GM18511 (cell line): ENCODE data around the gene ADAD1.

Experiments used
- ATAC-seq: cut with Tn5 transposase; IDR thresholded peaks from one replicate; pipeline ENCODE4 v1.9.1; 2021; ENCODE audit warnings: mild to moderate bottlenecking, moderate library complexity; ENCODE audit not compliant: unreplicated experiment

The ADAD1 gene

DNA sequence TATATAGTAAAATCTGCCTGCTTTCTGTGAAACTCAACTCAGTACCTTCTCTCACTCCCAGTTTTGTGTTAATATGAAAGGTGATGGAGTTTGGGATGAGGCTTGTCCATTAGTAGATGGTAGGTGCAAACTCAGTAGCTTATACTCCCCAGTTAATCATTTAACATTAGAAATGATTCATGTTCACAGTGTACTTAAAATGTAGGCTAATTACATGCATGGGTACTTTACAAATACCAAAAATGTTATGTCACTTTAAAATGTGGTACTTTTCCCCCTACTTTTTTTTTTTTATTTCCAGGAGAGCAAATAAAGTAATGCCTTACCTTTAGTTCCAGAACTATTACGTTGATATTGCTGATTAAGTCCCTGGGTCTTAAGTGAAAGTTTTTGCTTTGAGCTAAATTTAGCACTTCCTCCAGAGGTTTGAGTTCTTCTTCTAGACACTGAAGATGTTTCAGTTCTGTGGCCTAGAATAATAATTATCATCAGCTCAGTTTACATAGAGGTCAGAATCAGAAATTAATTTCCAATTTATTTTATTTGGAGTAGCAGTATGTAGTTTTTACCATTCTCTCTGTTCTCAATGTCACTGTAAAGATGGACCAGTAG, 74.7 kb downstream of the ADAD1 start:
- no peak for ATAC-seq

DNA sequence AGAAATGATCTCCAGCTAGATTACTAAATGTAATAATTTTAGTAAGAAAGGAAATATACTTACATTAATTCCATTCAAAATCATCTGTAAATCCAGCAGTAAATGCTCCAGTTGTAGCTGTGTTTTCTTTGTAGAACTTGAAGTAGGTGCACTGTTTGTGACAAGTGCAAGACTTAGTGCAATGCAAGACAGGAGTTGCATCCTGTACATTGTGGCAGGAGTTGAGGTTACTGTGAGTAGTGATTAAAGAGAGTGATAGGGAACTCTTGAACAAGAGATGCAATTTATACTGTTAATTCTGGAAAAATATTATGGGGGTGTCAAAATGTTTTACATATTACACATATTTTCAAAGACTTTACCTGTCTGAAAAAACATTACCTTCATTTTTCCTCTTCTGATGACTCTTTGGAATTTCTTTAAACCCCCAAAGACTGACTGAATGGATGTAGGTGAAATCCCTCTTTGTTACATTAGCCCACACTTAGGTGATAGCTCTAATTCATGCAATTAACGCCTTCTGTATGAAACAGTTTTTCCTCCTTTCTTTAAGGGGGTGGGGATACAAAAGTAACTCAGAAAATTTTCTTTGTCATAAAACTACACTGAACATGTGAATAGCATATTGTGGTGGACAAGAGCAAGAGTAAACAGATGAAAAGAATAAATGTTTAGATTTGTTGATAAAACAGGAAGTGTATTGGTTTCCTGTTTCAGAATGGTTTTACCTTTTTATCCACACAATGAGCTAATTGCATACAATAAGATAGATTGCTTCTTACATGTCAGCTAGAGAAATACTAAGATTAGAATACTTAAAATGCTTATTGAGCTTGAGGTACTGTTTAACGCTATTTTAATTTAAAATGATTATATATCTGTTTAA, 77.7 kb downstream of the ADAD1 start, which contains the start of gene IL2:
TSS of gene IL2 (minus strand) at position 495 of the 886 bp plus-strand sequence. CDS start at position 210, 285 bp downstream.
- no peak for ATAC-seq

DNA sequence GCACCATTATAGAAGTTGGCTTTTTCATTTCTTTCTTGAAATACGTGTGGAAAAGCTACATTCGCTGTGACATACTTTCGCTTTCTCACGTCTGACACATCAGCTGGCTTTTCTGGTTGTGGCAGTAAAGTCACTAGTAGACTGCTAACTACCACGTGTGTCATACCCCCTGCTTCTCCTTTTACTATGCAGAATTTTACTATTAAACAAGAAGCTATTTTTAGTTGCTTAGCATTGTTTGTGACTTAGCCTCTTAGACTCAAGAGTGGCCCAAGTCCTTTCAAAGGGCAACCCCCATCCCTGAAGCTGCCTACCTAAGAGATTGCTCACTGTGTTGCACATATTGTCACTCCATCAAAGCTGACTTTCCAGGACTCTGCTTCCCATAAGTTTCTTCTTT, 79.8 kb downstream of the ADAD1 start:
- no peak for ATAC-seq

DNA sequence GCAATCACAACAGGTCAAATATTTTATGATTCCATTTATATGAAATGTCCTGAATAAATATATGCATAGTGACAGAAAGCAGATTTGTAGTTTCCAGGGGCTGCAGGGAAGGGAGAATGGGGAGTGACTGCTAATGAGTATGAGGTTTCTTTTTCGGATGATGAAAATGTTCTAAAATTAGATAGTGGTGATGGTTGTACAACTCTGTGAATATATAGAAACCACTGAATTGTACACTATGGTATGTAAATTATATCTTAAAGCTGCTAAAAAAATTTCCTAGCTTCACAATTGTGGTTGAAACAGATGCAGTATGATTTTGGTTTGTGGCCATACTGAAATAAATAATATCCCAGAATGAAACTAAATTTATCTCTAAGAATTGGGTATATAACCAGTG, 90.6 kb downstream of the ADAD1 start:
- ATAC-seq: no peak

- ATAC-seq: no peak
These were observed 96.4 kb downstream of the ADAD1 start for GRCh38 chr4:122475233-122475632.

GRCh38 chr4:122476126-122476525, 97.3 kb downstream of the ADAD1 start:
- ATAC-seq: no peak

DNA sequence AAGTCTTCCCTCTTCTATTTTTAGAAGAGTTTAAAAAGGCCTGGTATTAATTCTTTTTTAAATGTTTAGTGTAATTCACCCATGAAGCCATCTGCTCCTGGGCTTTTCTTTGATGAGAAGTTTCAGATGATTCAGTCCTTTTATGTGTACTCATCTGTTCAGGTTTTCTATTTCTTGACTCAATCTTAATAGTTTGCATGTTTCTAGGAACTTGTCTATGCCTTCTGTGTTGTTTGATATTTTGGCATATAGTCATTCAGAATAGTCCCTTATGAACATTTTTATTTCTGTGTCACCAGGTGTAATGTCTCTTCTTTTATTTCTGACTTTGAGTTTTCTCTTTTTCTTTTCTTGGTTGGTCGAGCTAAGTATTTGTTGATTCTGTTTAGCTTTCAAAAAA, 97.9 kb downstream of the ADAD1 start:
- ATAC-seq: no peak
